Measurements from ENCODE around the gene RARB.

The RARB gene

GRCh38 chr3:25448750-25449692 lies 21.0 kb downstream of the RARB start:
- no peak for DNase-seq

- DNase-seq = no peak
These were observed 21.8 kb downstream of the RARB start for GRCh38 chr3:25449857-25450256.

GRCh38 chr3:25452192-25452591 lies 24.1 kb downstream of the RARB start:
- DNase-seq = no peak

- DNase-seq = no peak
These were observed 24.7 kb downstream of the RARB start for GRCh38 chr3:25452740-25453139.

- DNase-seq = no peak
These were observed 25.5 kb downstream of the RARB start for GRCh38 chr3:25453619-25454004.

GRCh38 chr3:25454005-25454927 lies 26.2 kb downstream of the RARB start:
- DNase-seq = no peak

- no peak for DNase-seq
These were observed 27.5 kb downstream of the RARB start for GRCh38 chr3:25455441-25456132.

- DNase-seq = no peak
These were observed 28.9 kb downstream of the RARB start for GRCh38 chr3:25456723-25457670.

- no peak for DNase-seq
These were observed 29.8 kb downstream of the RARB start for GRCh38 chr3:25457671-25458419.

- DNase-seq = no peak
These were observed 30.4 kb downstream of the RARB start for GRCh38 chr3:25458420-25458814.

- DNase-seq = peak; percentile 37
These were observed 32.7 kb downstream of the RARB start for GRCh38 chr3:25460751-25461150.

GRCh38 chr3:25461946-25462345 lies 33.9 kb downstream of the RARB start:
- no peak for DNase-seq

GRCh38 chr3:25462495-25462894 lies 34.4 kb downstream of the RARB start:
- DNase-seq = no peak

- DNase-seq = no peak
These were observed 35.9 kb downstream of the RARB start for GRCh38 chr3:25463836-25464418.

- no peak for DNase-seq
These were observed 37.3 kb downstream of the RARB start for GRCh38 chr3:25465266-25465860.

- no peak for DNase-seq
These were observed 40.8 kb downstream of the RARB start for GRCh38 chr3:25468866-25469319.

GRCh38 chr3:25469558-25469957 lies 41.5 kb downstream of the RARB start:
- DNase-seq = no peak

GRCh38 chr3:25471081-25471768 lies 43.2 kb downstream of the RARB start:
- DNase-seq = no peak

GRCh38 chr3:25472153-25472552 lies 44.1 kb downstream of the RARB start:
- DNase-seq = no peak

- DNase-seq = no peak
These were observed 44.7 kb downstream of the RARB start for GRCh38 chr3:25472731-25473130.
